Rectal smooth muscle tissue (tissue), 1 donor: ENCODE results near the gene IDH3G.

Source experiments
- H3K27ac ChIP-seq: one replicate; pipeline ENCODE4 v1.7.0; 2013; ENCODE audit warnings: low read depth, low read length, inconsistent platforms
- H3K27me3 ChIP-seq: one replicate; pipeline ENCODE4 v1.7.0; 2013; ENCODE audit warnings: low read length; ENCODE audit not compliant: control insufficient read depth, insufficient read depth
- H3K36me3 ChIP-seq: one replicate; pipeline ENCODE4 v1.7.0; 2013; ENCODE audit warnings: low read length; ENCODE audit not compliant: control insufficient read depth, insufficient read depth
- H3K4me1 ChIP-seq: one replicate; pipeline ENCODE4 v1.7.0; 2013; ENCODE audit warnings: low read length; ENCODE audit not compliant: control insufficient read depth, insufficient read depth
- H3K4me3 ChIP-seq: one replicate; pipeline ENCODE4 v1.7.0; 2013; ENCODE audit warnings: low read length
- H3K9ac ChIP-seq: one replicate; pipeline ENCODE4 v1.7.0; 2013; ENCODE audit warnings: low read length

IDH3G gene

GRCh38 chrX:153736071-153736820, 57.9 kb downstream of the IDH3G start:
- H3K4me1 ChIP-seq, result no peaks in the 10 kb centered on the region
- H3K4me3 ChIP-seq, result no peak overlapping the region
- H3K36me3 ChIP-seq, result no peaks in the 10 kb centered on the region
- H3K9ac ChIP-seq, result no peak overlapping the region
- H3K27ac ChIP-seq, result no peak overlapping the region
- peaks cover 3% of the 10 kb centered on the region for H3K27me3 ChIP-seq
